HFF-Myc (cell line): ENCODE results near the gene CTTNBP2.

Source experiments
- DNase-seq: peaks from one replicate; pipeline ENCODE4 v3.0.0-alpha.2; 2011; ENCODE audit warnings: low read depth; ENCODE audit errors: extremely low read depth
- H3K4me3 ChIP-seq: replicated peaks from 2 replicates; pipeline ENCODE4 v1.5.1; 2011; ENCODE audit warnings: low read depth, mild to moderate bottlenecking, control low read depth, low read length
- TF ChIP-seq, protein P1 (sequence below): IDR thresholded peaks from 2 replicates; pipeline ENCODE4 v1.5.1; 2012; ENCODE audit warnings: mild to moderate bottlenecking, low read depth, low read length, control low read depth; ENCODE audit errors: missing control alignments

CTTNBP2 gene

DNA sequence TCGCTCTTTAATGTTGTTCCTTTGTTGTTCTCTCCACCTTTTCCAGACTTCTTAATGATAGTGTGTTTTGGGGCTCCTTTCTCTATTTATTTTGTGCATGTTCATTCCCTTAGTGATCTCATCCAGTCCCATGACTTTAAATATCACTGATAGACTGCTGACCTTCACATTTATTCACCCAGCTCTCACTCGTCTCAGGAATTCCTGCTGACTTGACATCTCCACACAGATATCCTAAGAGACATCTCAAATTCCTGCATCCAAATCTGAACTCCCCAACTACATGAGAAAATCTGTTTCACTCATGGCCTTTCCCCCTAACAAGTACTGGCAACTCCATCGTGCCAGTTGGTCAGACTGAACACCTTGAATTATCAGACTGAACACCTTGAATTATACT, 111.2 kb downstream of the CTTNBP2 start:
- TF ChIP-seq, protein P1, sequence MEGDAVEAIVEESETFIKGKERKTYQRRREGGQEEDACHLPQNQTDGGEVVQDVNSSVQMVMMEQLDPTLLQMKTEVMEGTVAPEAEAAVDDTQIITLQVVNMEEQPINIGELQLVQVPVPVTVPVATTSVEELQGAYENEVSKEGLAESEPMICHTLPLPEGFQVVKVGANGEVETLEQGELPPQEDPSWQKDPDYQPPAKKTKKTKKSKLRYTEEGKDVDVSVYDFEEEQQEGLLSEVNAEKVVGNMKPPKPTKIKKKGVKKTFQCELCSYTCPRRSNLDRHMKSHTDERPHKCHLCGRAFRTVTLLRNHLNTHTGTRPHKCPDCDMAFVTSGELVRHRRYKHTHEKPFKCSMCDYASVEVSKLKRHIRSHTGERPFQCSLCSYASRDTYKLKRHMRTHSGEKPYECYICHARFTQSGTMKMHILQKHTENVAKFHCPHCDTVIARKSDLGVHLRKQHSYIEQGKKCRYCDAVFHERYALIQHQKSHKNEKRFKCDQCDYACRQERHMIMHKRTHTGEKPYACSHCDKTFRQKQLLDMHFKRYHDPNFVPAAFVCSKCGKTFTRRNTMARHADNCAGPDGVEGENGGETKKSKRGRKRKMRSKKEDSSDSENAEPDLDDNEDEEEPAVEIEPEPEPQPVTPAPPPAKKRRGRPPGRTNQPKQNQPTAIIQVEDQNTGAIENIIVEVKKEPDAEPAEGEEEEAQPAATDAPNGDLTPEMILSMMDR: no peak
- H3K4me3 ChIP-seq: no peak overlapping the region
- no peak for DNase-seq

DNA sequence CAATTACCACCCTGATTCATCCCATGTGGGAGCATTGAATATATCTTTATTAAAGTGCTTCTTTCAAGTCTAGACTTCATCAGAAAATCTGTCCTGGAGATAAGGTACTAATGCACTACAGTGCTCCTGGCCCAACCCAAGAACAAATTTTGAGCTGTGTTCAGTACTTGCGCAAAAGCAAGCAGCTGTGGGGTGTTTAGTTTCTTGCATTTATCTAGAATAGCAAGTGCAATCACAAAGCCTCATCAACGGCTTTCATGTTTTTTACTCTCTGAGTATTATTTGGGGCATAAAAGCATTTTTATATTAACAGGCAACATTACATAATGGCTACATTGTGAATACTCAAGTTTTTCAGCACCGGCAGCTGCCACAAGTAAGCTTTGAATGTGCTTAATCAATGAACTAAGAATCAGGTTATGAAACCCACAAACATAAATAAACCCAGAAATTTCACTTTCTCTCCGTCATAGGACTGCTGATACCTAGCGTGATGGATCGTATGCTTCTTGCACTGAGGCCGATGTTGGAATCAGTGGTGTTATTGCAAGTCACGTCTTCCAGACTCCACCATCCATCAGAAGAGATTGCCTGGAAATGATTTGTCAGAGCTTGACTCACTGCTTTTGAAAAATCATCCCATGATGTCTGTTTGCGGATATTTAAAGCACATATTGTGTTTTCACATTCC, 113.1 kb downstream of the CTTNBP2 start:
- DNase-seq: no peak
- no peak overlapping the region for H3K4me3 ChIP-seq
- TF ChIP-seq, protein P1: no peak

DNA sequence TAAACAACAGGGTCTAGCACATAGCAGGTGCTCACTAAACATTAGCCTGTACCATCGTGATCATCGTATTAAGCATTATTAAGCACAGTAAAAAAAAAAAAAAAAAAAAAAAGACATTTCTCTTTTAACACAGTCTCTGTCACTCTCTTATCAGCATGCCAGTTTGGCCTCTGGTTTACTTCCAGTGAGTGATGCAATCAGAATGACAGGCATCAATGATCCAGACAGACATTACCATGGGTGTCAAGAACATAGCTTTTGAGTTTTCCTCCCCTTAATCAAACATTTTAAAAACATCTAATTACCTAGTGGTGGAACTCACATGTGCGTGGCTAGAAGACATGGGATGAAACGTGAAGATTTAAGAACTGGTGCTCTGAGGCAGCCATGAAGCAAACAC, 115.8 kb downstream of the CTTNBP2 start:
- DNase-seq: no peak
- H3K4me3 ChIP-seq: no peak overlapping the region
- TF ChIP-seq, protein P1: no peak

DNA sequence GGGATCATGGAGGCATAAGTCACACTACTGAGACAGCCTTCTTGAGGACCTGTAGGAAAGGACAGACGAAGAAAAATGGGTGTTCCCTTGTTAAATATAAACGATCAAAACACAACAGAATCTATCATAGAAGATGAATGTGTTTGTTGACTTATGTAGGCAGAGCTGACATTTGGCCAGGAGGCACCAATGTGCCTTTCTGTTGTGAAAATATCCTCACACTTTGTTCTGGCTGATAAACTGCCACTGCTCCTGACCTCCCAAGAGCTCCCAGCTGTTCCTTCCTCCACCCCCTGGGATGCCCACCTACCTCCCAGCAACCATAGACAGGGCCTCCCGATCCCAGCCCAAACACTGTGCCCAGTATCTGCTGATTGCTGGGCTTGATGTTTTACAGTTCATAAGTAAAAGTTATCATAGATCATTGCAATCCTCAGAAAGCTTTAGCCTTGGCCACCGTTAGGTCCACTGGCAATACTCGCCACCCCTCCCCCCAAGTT, 116.6 kb downstream of the CTTNBP2 start:
- DNase-seq: no peak
- no peak overlapping the region for H3K4me3 ChIP-seq
- TF ChIP-seq, protein P1: no peak

GRCh38 chr7:117755136-117755535, 118.1 kb downstream of the CTTNBP2 start:
- TF ChIP-seq, protein P1: no peak
- no peak for DNase-seq
- H3K4me3 ChIP-seq: no peak overlapping the region

DNA sequence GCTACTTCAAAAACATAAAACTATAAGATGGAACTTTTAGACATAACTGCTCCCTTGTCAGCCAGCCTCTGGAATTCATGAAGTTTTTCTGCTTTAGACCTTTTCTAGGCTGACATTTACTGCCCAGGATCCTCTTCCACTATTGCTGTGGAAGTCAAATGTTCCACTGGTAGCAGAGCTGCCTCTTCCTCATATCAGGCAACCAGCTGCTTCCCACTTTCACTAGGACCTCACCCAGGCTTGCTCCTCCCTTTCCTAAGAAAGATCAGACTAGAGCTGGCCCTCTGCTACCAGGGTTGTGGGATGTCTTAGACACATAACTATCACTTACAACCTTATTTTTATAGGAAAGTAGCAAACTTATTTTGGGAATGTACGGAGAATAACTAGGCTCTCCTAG, 121.5 kb downstream of the CTTNBP2 start:
- no peak for DNase-seq
- TF ChIP-seq, protein P1: no peak

More for the DNA sequence above, 121.5 kb downstream of the CTTNBP2 start:
- no peak overlapping the region for H3K4me3 ChIP-seq
